Lung microvascular endothelial cell (primary cell): ENCODE results near the gene SCG3. TPM values are rescaled to one million over a fixed set of nuclear protein-coding genes. Genes with fewer than 3 reads are reported as not detected.
"Not testable (repeated sequence)": the region's sequence is repeated elsewhere in the genome, so short reads cannot be mapped to it uniquely, and the experiment has no call there.

Experiments used
- DNase-seq, 2 donors: peaks; one replicate each; pipeline versions ENCODE4 v3.0.0 to v3.0.0-alpha.2; 2010; ENCODE audit warnings: low read depth in 2 of 2
- total RNA-seq: library from RNA; depleted of rRNA; stranded (reverse); fragments of >200 nt; gene quantifications from 2 replicates; pipeline ENCODE4 v1.2.1, GENCODE V29; 2014

SCG3 gene
- under 0.01 and 0.22 TPM in 2 replicates for total RNA-seq

GRCh38 chr15:51681303-51681963 is at the start of gene SCG3:
Gene SCG3 (plus strand): TSS chr15:51681503. CDS start chr15:51681756, 253 bp downstream.
- peak; percentile 69 to 85 for DNase-seq

GRCh38 chr15:51634591-51635198 is 46.6 kb upstream of the SCG3 start:
- no peak for DNase-seq

- DNase-seq = no peak
These were observed 39.7 kb upstream of the SCG3 start for GRCh38 chr15:51641490-51642130.

GRCh38 chr15:51642696-51643095 is 38.6 kb upstream of the SCG3 start:
- no peak for DNase-seq

- DNase-seq = peak; percentile 29 to 52
These were observed 34.2 kb upstream of the SCG3 start for GRCh38 chr15:51647128-51647562.

- DNase-seq = not testable (repeated sequence)
These were observed 33.2 kb upstream of the SCG3 start for GRCh38 chr15:51648101-51648500.

GRCh38 chr15:51648643-51649042 is 32.7 kb upstream of the SCG3 start:
- not testable (repeated sequence) for DNase-seq

GRCh38 chr15:51649659-51650521 is 31.4 kb upstream of the SCG3 start:
- peak; percentile 80 to 89 for DNase-seq

GRCh38 chr15:51652084-51652668 is 29.1 kb upstream of the SCG3 start:
- no peak for DNase-seq

GRCh38 chr15:51655401-51656057 is 25.8 kb upstream of the SCG3 start:
- DNase-seq = not testable (repeated sequence)

- DNase-seq = no peak
These were observed 22.6 kb upstream of the SCG3 start for GRCh38 chr15:51658664-51659063.

GRCh38 chr15:51661072-51661471 is 20.2 kb upstream of the SCG3 start:
- no peak for DNase-seq

GRCh38 chr15:51667478-51667877 is 13.8 kb upstream of the SCG3 start:
- DNase-seq = no peak

GRCh38 chr15:51668446-51668845 is 12.9 kb upstream of the SCG3 start:
- no peak for DNase-seq

- no peak for DNase-seq
These were observed 11.9 kb upstream of the SCG3 start for GRCh38 chr15:51669381-51669780.

GRCh38 chr15:51672155-51672687 is 9.1 kb upstream of the SCG3 start:
- DNase-seq = no peak

- no peak for DNase-seq
These were observed 8.1 kb upstream of the SCG3 start for GRCh38 chr15:51672913-51673857.

- no peak for DNase-seq
These were observed 6.1 kb upstream of the SCG3 start for GRCh38 chr15:51675234-51675633.

- DNase-seq = no peak
These were observed 4.3 kb upstream of the SCG3 start for GRCh38 chr15:51677021-51677420.
